MM.1S (cell line): Measurements from ENCODE around the gene ZNF687.
A peak's percentile ranks its signal among the peaks of the same experiment; 100 is the strongest.

Experiments
- DNase-seq: peaks from one replicate; pipeline ENCODE4 v3.0.0-alpha.2; 2015
- H2AFZ ChIP-seq: fragments of 300-600 bp; sonication (generic); 2 replicates; pipeline ENCODE4 v1.6.0; 2016; ENCODE audit warnings: antibody characterized with exemption, low read length
- H3F3A ChIP-seq: fragments of 300-600 bp; sonication (generic); 2 replicates; pipeline ENCODE4 v1.6.1; 2016; ENCODE audit warnings: mild to moderate bottlenecking, antibody characterized with exemption, low read length, moderate library complexity, mixed read lengths; ENCODE audit not compliant: insufficient read depth
- H3K27ac ChIP-seq: fragments of 300-600 bp; sonication (generic); 2 replicates; pipeline ENCODE4 v1.5.1; 2016; ENCODE audit warnings: mild to moderate bottlenecking, low read length
- H3K27me3 ChIP-seq: fragments of 300-600 bp; sonication (generic); replicated peaks from 2 replicates; pipeline ENCODE4 v1.6.0; 2016; ENCODE audit warnings: low read length; ENCODE audit not compliant: insufficient read depth
- H3K36me3 ChIP-seq: fragments of 300-600 bp; sonication (generic); replicated peaks from 2 replicates; pipeline ENCODE4 v1.6.1; 2016; ENCODE audit warnings: mild to moderate bottlenecking, low read length, mixed read lengths; ENCODE audit not compliant: insufficient read depth
- H3K4me1 ChIP-seq: fragments of 300-600 bp; sonication (generic); 2 replicates; pipeline ENCODE4 v1.6.1; 2016; ENCODE audit warnings: low read length, mixed read lengths
- H3K4me2 ChIP-seq: fragments of 300-600 bp; sonication (generic); 2 replicates; pipeline ENCODE4 v1.6.0; 2016; ENCODE audit warnings: low read depth, low read length
- H3K4me3 ChIP-seq: fragments of 300-600 bp; sonication (generic); 2 replicates; pipeline ENCODE4 v1.5.1; 2016; ENCODE audit warnings: low read length, mixed read lengths
- H3K79me2 ChIP-seq: fragments of 300-600 bp; sonication (generic); 2 replicates; pipeline ENCODE4 v1.6.1; 2016; ENCODE audit warnings: mixed run types, low read length, mixed read lengths
- H3K9ac ChIP-seq: fragments of 300-600 bp; sonication (generic); 2 replicates; pipeline ENCODE4 v1.6.1; 2016; ENCODE audit warnings: low read length, mixed read lengths
- H3K9me2 ChIP-seq: fragments of 300-600 bp; sonication (generic); replicated peaks from 2 replicates; pipeline ENCODE4 v1.6.1; 2016; ENCODE audit warnings: mild to moderate bottlenecking, low read length, mixed read lengths; ENCODE audit not compliant: insufficient read depth
- H3K9me3 ChIP-seq: fragments of 300-600 bp; sonication (generic); replicated peaks from 2 replicates; pipeline ENCODE4 v1.6.1; 2016; ENCODE audit warnings: mild to moderate bottlenecking, low read length, mixed read lengths; ENCODE audit not compliant: insufficient read depth
- H4K20me1 ChIP-seq: fragments of 300-600 bp; sonication (generic); 2 replicates; pipeline ENCODE4 v1.6.1; 2016; ENCODE audit warnings: mild to moderate bottlenecking, low read length, moderate library complexity, mixed read lengths; ENCODE audit not compliant: insufficient read depth
- CTCF ChIP-seq: fragments of 300-600 bp; sonication (generic); IDR thresholded peaks from 2 replicates; pipeline ENCODE4 v1.5.1; 2016; ENCODE audit warnings: antibody characterized with exemption, low read length, mixed read lengths
- EZH2 ChIP-seq: fragments of 300-600 bp; sonication (generic); optimal IDR thresholded peaks from 2 replicates; pipeline ENCODE3; 2017; ENCODE audit warnings: low read depth, mild to moderate bottlenecking, antibody characterized with exemption, low read length, mixed read lengths
- EZH2phosphoT487 ChIP-seq: fragments of 300-600 bp; sonication (generic); IDR thresholded peaks from 2 replicates; pipeline ENCODE4 v1.6.1; 2018; ENCODE audit warnings: antibody characterized with exemption, low read length

ZNF687 gene

GRCh38 chr1:151324390-151324930, 42.4 kb downstream of the ZNF687 start:
- Histone ChIP-seq H3K27me3 (no peaks in the 10 kb centered on the region), H4K20me1 (no peaks in the 10 kb centered on the region), H3K4me2 (no peak overlapping the region), H3K9me2 (no peaks in the 10 kb centered on the region), H3K27ac (no peak overlapping the region), H2AFZ (no peak overlapping the region), H3K79me2 (peaks cover 62% of the 10 kb centered on the region), H3K36me3 (no peaks in the 10 kb centered on the region; the same call in 1 of the 2 replicates), H3F3A (peaks cover 6% of the 10 kb centered on the region; the same call in 1 of the 2 replicates), H3K4me1 (peaks cover 18% of the 10 kb centered on the region), H3K4me3 (no peak overlapping the region), H3K9ac (no peak overlapping the region), H3K9me3 (no peaks in the 10 kb centered on the region)
- TF ChIP-seq EZH2phosphoT487 (no peak), EZH2 (no peak), CTCF (no peak)
- no peak for DNase-seq

DNA sequence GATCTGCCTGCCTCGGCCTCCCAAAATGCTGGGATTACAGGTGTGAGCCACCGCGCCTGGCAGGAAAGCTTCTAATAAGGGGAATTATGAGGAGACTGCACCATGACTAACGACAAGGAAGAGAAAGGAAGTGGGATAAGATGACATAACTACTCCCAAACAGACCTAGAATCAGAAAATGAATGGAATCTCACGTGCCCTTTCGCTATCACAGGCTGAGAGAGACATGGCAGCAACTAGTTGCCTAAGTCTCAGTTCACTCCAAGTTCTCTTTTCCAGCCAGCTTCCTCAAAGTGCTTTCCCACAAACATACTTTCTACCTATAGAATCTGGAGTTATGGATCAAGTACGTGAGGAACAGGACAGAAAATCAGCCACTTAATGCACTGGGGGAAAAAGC, 43.1 kb downstream of the ZNF687 start:
- no peaks in the 10 kb centered on the region; the same call in 1 of the 2 replicates for H3K36me3 ChIP-seq
- no peak for TF ChIP-seq CTCF

DNA sequence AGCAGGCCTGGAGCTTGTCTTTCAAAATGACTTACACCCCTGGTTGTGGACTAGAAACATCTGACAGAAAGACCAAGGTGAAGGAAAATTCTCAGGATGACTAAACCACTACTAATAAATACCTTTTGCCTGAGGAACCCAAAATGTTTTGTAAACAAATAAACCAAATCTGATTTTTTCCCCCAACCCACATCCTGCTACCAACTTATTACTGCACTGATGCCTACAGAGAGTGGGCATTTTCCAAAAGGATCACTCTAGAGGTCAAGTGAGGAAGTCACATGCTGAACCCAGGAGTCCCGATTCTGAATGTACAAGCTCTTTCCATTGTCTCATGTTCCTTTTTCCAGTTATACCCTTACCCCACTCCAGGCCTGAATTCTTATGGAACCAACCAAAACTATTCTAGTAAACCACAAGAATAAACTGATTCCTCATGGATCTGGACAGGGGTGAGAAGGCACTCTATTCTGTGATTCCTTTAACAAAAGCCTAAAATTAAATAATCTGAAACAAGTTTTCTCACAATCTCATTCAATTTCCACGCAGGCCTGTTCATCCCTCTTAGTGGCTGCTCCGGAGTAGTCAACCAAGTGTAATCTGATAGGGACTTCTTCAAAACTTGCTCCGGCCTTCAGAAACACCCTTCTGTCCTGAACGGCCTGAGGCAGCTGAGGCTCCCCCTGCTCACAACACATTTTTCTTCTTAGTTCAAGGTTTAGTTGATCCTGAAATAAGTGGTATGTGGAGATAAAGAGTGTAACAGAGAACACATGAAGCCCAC, 43.7 kb downstream of the ZNF687 start:
- Histone ChIP-seq H3K79me2 (peaks cover 51% of the 10 kb centered on the region), H3K27me3 (no peaks in the 10 kb centered on the region), H3K4me1 (peaks cover 18% of the 10 kb centered on the region), H3K9ac (peak overlapping the region; percentile 85; the same call in 1 of the 2 replicates), H3F3A (peaks cover 6% of the 10 kb centered on the region; the same call in 1 of the 2 replicates), H3K36me3 (no peaks in the 10 kb centered on the region; the same call in 1 of the 2 replicates), H3K4me2 (peak overlapping the region; percentile 89), H3K9me3 (no peaks in the 10 kb centered on the region), H4K20me1 (no peaks in the 10 kb centered on the region), H3K9me2 (no peaks in the 10 kb centered on the region), H2AFZ (no peak overlapping the region), H3K27ac (no peak overlapping the region), H3K4me3 (peak overlapping the region; percentile 87)
- TF ChIP-seq EZH2phosphoT487 = no peak
- TF ChIP-seq CTCF = no peak
- TF ChIP-seq EZH2 = no peak
- no peak for DNase-seq

More for the DNA sequence above, 43.1 kb downstream of the ZNF687 start:
- H3K9me3 ChIP-seq = no peaks in the 10 kb centered on the region
- no peak for DNase-seq
- H2AFZ ChIP-seq = no peak overlapping the region
- no peak overlapping the region for H3K4me2 ChIP-seq
- H3K4me1 ChIP-seq = peaks cover 18% of the 10 kb centered on the region
- H3K4me3 ChIP-seq = no peak overlapping the region
- H4K20me1 ChIP-seq = no peaks in the 10 kb centered on the region
- no peaks in the 10 kb centered on the region for H3K27me3 ChIP-seq
- no peak overlapping the region for H3K9ac ChIP-seq
- H3K27ac ChIP-seq = no peak overlapping the region
- peaks cover 57% of the 10 kb centered on the region for H3K79me2 ChIP-seq
- no peaks in the 10 kb centered on the region for H3K9me2 ChIP-seq
- H3F3A ChIP-seq = peaks cover 6% of the 10 kb centered on the region; the same call in 1 of the 2 replicates
